SU-DHL-6 (cell line): ENCODE results near the gene NAA80.

Source experiments
- H2AFZ ChIP-seq: fragments of 200-600 bp; sonication (generic); 2 replicates; pipeline ENCODE4 v1.6.1; 2014; ENCODE audit warnings: low read depth, mild to moderate bottlenecking, moderate library complexity, mixed read lengths, antibody characterized with exemption, low read length; ENCODE audit not compliant: severe bottlenecking
- H3F3A ChIP-seq: fragments of 200-600 bp; shearing (Covaris generic); 2 replicates; pipeline ENCODE4 v1.6.0; 2016; ENCODE audit warnings: antibody characterized with exemption, mild to moderate bottlenecking; ENCODE audit not compliant: insufficient read depth
- H3K27ac ChIP-seq: fragments of 200-600 bp; sonication (generic); 2 replicates; pipeline ENCODE4 v1.5.1; 2016; ENCODE audit warnings: low read depth, mild to moderate bottlenecking, low read length, moderate library complexity, mixed read lengths
- H3K27me3 ChIP-seq: fragments of 200-600 bp; sonication (generic), shearing (Covaris generic); 2 replicates; pipeline ENCODE4 v1.6.0; 2014; ENCODE audit warnings: mild to moderate bottlenecking, low read length
- H3K36me3 ChIP-seq: fragments of 200-600 bp; sonication (generic); 2 replicates; pipeline ENCODE4 v1.6.1; 2014; ENCODE audit warnings: mild to moderate bottlenecking, low read length, mixed read lengths
- H3K4me2 ChIP-seq: fragments of 300-600, 200-600 bp; shearing (Covaris generic), sonication (generic); 2 replicates; pipeline ENCODE4 v1.6.0; 2014; ENCODE audit warnings: low read length, low read depth, mild to moderate bottlenecking; ENCODE audit not compliant: poor library complexity, severe bottlenecking
- H3K4me3 ChIP-seq: fragments of 200-600 bp; sonication (generic); 2 replicates; pipeline ENCODE4 v1.5.1; 2014; ENCODE audit warnings: antibody characterized with exemption, low read length, mild to moderate bottlenecking, mixed read lengths; ENCODE audit not compliant: insufficient read depth, poor library complexity, severe bottlenecking
- H3K79me2 ChIP-seq: fragments of 200-600 bp; sonication (generic); 2 replicates; pipeline ENCODE4 v1.6.1; 2014; ENCODE audit warnings: mild to moderate bottlenecking, low read length, moderate library complexity; ENCODE audit not compliant: insufficient read depth
- H3K9ac ChIP-seq: fragments of 200-600 bp; sonication (generic); 2 replicates; pipeline ENCODE4 v1.7.0; 2014; ENCODE audit warnings: mild to moderate bottlenecking, low read length
- H3K9me2 ChIP-seq: fragments of 200-600 bp; sonication (generic); replicated peaks from 2 replicates; pipeline ENCODE4 v1.6.1; 2014; ENCODE audit warnings: low read length; ENCODE audit not compliant: insufficient read depth
- H3K9me3 ChIP-seq: fragments of 200-600 bp; sonication (generic); 2 replicates; pipeline ENCODE4 v1.6.1; 2014; ENCODE audit warnings: low read length, mixed read lengths; ENCODE audit not compliant: insufficient read depth
- H4K20me1 ChIP-seq: fragments of 200-600 bp; sonication (generic); 2 replicates; pipeline ENCODE4 v1.6.1; 2014; ENCODE audit warnings: low read depth, mild to moderate bottlenecking, antibody characterized with exemption, low read length, moderate library complexity, mixed read lengths
- CTCF ChIP-seq: fragments of 200-600 bp; sonication (generic); IDR thresholded peaks from one replicate; pipeline ENCODE4 v1.5.1; 2017; ENCODE audit warnings: antibody characterized with exemption, mild to moderate bottlenecking, low read length, moderate library complexity; ENCODE audit not compliant: insufficient read depth, poor library complexity, severe bottlenecking
- EZH2phosphoT487 ChIP-seq: fragments of 200-600 bp; sonication (generic), shearing (Covaris generic); conservative IDR thresholded peaks from 2 replicates; pipeline ENCODE4 v1.6.1; 2018; ENCODE audit warnings: mild to moderate bottlenecking, antibody characterized with exemption, low read length, moderate library complexity, mixed read lengths

The NAA80 gene

GRCh38 chr3:50294089-50294488 lies 5.1 kb downstream of the NAA80 start:
- no peak overlapping the region for H3K9ac ChIP-seq
- no peak overlapping the region for H2AFZ ChIP-seq
- no peaks in the 10 kb centered on the region for H3K36me3 ChIP-seq
- no peaks in the 10 kb centered on the region for H4K20me1 ChIP-seq
- no peaks in the 10 kb centered on the region for H3K9me2 ChIP-seq
- no peak overlapping the region for H3K4me3 ChIP-seq
- H3F3A ChIP-seq = no peaks in the 10 kb centered on the region
- no peaks in the 10 kb centered on the region for H3K27me3 ChIP-seq
- no peak overlapping the region for H3K4me2 ChIP-seq
- no peaks in the 10 kb centered on the region for H3K9me3 ChIP-seq
- H3K27ac ChIP-seq = no peak overlapping the region
- TF ChIP-seq CTCF = no peak
- TF ChIP-seq EZH2phosphoT487 = no peak
- peaks cover 22% of the 10 kb centered on the region for H3K79me2 ChIP-seq

DNA sequence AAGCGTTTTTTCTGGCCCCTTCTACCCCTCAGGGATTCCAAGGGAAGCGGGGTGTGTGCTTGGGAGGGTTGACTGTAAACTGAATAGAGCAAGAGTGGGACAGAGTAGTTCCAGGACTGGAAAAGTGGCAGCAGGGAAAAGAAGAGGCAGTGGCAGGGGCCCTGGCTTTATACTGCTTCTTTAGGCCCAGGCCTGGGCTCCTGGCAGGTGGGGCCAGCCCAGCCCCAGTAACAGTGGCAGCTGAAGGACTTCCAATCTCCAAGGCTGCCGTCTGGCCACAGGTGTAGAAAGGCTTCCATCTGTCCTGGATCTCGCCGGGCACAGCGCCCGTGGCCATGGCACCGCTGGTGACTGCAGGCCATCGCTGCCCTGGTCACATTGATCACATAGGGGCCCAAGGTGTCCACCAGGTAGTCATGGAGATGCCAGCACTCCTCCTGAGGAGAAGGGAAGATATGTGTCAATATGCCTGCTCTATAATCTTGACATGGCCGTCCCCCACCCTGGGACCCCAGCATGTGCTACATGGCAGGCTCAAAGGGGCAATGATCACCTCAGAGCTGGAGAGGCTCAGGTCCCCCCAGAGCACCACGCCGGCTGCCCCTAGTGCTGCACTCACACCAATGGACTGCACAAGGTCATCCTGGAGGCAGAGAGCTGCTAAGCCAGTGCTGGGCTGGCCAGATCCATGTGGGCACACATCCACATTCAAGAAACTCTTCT lies 6.0 kb downstream of the NAA80 start:
- H3K79me2 ChIP-seq = peaks cover 22% of the 10 kb centered on the region
- peak overlapping the region; percentile 96 for H3K9ac ChIP-seq
- H3K27ac ChIP-seq = peak overlapping the region; percentile 46
- H3K27me3 ChIP-seq = no peaks in the 10 kb centered on the region
- TF ChIP-seq EZH2phosphoT487 (no peak), CTCF (no peak)
- no peaks in the 10 kb centered on the region for H3K9me2 ChIP-seq
- peak overlapping the region; percentile 46 for H3K4me3 ChIP-seq
- H3F3A ChIP-seq = no peaks in the 10 kb centered on the region
- H3K36me3 ChIP-seq = no peaks in the 10 kb centered on the region
- H3K9me3 ChIP-seq = no peaks in the 10 kb centered on the region
- H3K4me2 ChIP-seq = peak overlapping the region; percentile 85
- no peak overlapping the region for H2AFZ ChIP-seq
- H4K20me1 ChIP-seq = no peaks in the 10 kb centered on the region

GRCh38 chr3:50292159-50293078 lies 6.8 kb downstream of the NAA80 start, which contains the start of gene IFRD2:
TSS of gene IFRD2 (minus strand) at chr3:50292429. CDS start at chr3:50292274, 155 bp downstream.
- no peaks in the 10 kb centered on the region for H3K36me3 ChIP-seq
- no peak for TF ChIP-seq EZH2phosphoT487
- no peak for TF ChIP-seq CTCF
- H3K4me2 ChIP-seq = peak within 1 kb of the TSS; percentile 85

More at GRCh38 chr3:50292159-50293078, 6.8 kb downstream of the NAA80 start, which contains the start of gene IFRD2:
- Histone ChIP-seq H3K4me3 (peak within 1 kb of the TSS; percentile 95), H3K9ac (peak within 1 kb of the TSS; percentile 96), H3K9me3 (no peaks in the 10 kb centered on the region), H3K79me2 (peaks cover 22% of the 10 kb centered on the region), H3K27ac (peak within 1 kb of the TSS; percentile 46), H2AFZ (no peak within 1 kb of the TSS), H3F3A (no peaks in the 10 kb centered on the region), H4K20me1 (no peaks in the 10 kb centered on the region), H3K9me2 (no peaks in the 10 kb centered on the region), H3K27me3 (no peaks in the 10 kb centered on the region)
